SK-N-SH (cell line): ENCODE measurements around the gene IGSF9B. TPM values are rescaled to one million over a fixed set of nuclear protein-coding genes. Genes with fewer than 3 reads are reported as not detected.

Source experiments
- CTCF ChIA-PET: fragments of 300-600, 350-600 bp; formaldehyde crosslinking; extraction: SDS; loops from one replicate; lab custom pipeline; 2021; lab: Yijun Ruan, JAX
- POLR2A ChIA-PET: fragments of 350-600 bp; sonication (Branson Sonifier 250); formaldehyde crosslinking; extraction: SDS; loops from one replicate; lab custom pipeline; 2020; ENCODE audit warnings: antibody characterized with exemption, inconsistent platforms; lab: Yijun Ruan, JAX
- DNase-seq: peaks from one replicate; pipeline ENCODE4 v3.0.0; 2012
- H2AFZ ChIP-seq: fragments of 200-600 bp; sonication (generic); 2 replicates; pipeline ENCODE4 v1.8.1; 2016; ENCODE audit warnings: antibody characterized with exemption, mild to moderate bottlenecking, low read depth
- H3F3A ChIP-seq: fragments of 200-600 bp; sonication (generic); replicated peaks from 2 replicates; pipeline ENCODE3; 2016; ENCODE audit warnings: antibody characterized with exemption, mild to moderate bottlenecking; ENCODE audit not compliant: insufficient read depth
- H3K27ac ChIP-seq, 2 experiments: fragments of 200-500 bp in 1 of 2; fragments of 200-600 bp in 1 of 2; sonication (Bioruptor generic) in 1 of 2; sonication (generic), shearing (Covaris generic) in 1 of 2; 2 replicates each; pipeline versions ENCODE4 v1.5.1 to v1.6.1; 2014 to 2016; ENCODE audit warnings: low read depth in 2 of 2, inconsistent platforms in 1 of 2, low read length in 1 of 2, mild to moderate bottlenecking in 1 of 2, mixed read lengths in 1 of 2
- H3K27me3 ChIP-seq: fragments of 200-600 bp; sonication (generic), shearing (Covaris generic); 2 replicates; pipeline ENCODE4 v1.6.1; 2016; ENCODE audit warnings: mixed run types; ENCODE audit not compliant: insufficient read depth
- H3K36me3 ChIP-seq, 2 experiments: fragments of 200-500 bp in 1 of 2; fragments of 200-600 bp in 1 of 2; sonication (Bioruptor generic) in 1 of 2; sonication (generic) in 1 of 2; replicated peaks in 1 of 2; 2 replicates each; pipeline versions ENCODE3 to v1.5.1; 2014 to 2016; ENCODE audit warnings: low read length in 1 of 2, mild to moderate bottlenecking in 1 of 2; ENCODE audit not compliant: insufficient read depth in 2 of 2, control insufficient read depth in 1 of 2
- H3K4me1 ChIP-seq, 2 experiments: fragments of 200-500 bp in 1 of 2; fragments of 200-600 bp in 1 of 2; sonication (Bioruptor generic) in 1 of 2; sonication (generic), shearing (Covaris generic) in 1 of 2; 2 replicates each; pipeline versions ENCODE4 v1.5.1 to v1.6.1; 2014 to 2016; ENCODE audit warnings: low read depth in 1 of 2, low read length in 1 of 2, mixed run types in 1 of 2; ENCODE audit not compliant: insufficient read depth in 2 of 2, control insufficient read depth in 1 of 2
- H3K4me2 ChIP-seq: fragments of 200-600 bp; sonication (generic), shearing (Covaris generic); 2 replicates; pipeline ENCODE4 v1.6.1; 2017; ENCODE audit warnings: mixed run types
- H3K4me3 ChIP-seq, 2 experiments: fragments of 200-500 bp in 1 of 2; fragments of 200-600 bp in 1 of 2; sonication (Bioruptor generic) in 1 of 2; sonication (generic), shearing (Covaris generic) in 1 of 2; 2 replicates each; pipeline versions ENCODE4 v1.5.1 to v1.8.1; 2014 to 2016; ENCODE audit warnings: low read depth in 2 of 2, inconsistent platforms in 1 of 2, low read length in 1 of 2, mild to moderate bottlenecking in 1 of 2, mixed read lengths in 1 of 2, moderate library complexity in 1 of 2
- H3K79me2 ChIP-seq: fragments of 200-600 bp; sonication (generic); 2 replicates; pipeline ENCODE4 v1.8.1; 2017; ENCODE audit warnings: mild to moderate bottlenecking; ENCODE audit not compliant: insufficient read depth
- H3K9ac ChIP-seq: fragments of 200-600 bp; sonication (generic); 2 replicates; pipeline ENCODE4 v1.6.1; 2017; ENCODE audit warnings: mixed run types
- H3K9me2 ChIP-seq: fragments of 200-600 bp; sonication (generic); 2 replicates; pipeline ENCODE4 v1.6.1; 2017; ENCODE audit warnings: mixed run types
- H3K9me3 ChIP-seq: fragments of 200-600 bp; sonication (generic); 2 replicates; pipeline ENCODE4 v1.6.1; 2017; ENCODE audit warnings: mixed run types, mild to moderate bottlenecking, moderate library complexity
- H4K20me1 ChIP-seq: fragments of 200-600 bp; sonication (generic); 2 replicates; pipeline ENCODE4 v1.6.1; 2017; ENCODE audit warnings: mild to moderate bottlenecking, mixed run types; ENCODE audit not compliant: insufficient read depth
- CHD2 ChIP-seq: fragments of 150-350 bp; IDR thresholded peaks from 2 replicates; pipeline ENCODE4 v1.6.1; 2018; ENCODE audit warnings: low read length; ENCODE audit not compliant: partially characterized antibody
- CTCF ChIP-seq: fragments of 200-600 bp; sonication (generic); IDR thresholded peaks from 2 replicates; pipeline ENCODE4 v1.6.1; 2017; ENCODE audit warnings: antibody characterized with exemption, mild to moderate bottlenecking, moderate library complexity
- EP300 ChIP-seq, 2 experiments: IDR thresholded peaks; 2 replicates each; pipeline versions ENCODE4 v1.4.0 to v1.6.1; 2012; ENCODE audit warnings: borderline replicate concordance in 1 of 2, low read depth in 1 of 2, low read length in 1 of 2
- JUND ChIP-seq: IDR thresholded peaks from 2 replicates; pipeline ENCODE4 v1.4.0; 2012
- NRF1 ChIP-seq: IDR thresholded peaks from 2 replicates; pipeline ENCODE4 v1.6.1; 2012; ENCODE audit warnings: low read depth, mild to moderate bottlenecking, low read length
- RAD21 ChIP-seq: IDR thresholded peaks from 2 replicates; pipeline ENCODE4 v1.6.1; 2012; ENCODE audit warnings: mild to moderate bottlenecking, low read length
- SIN3A ChIP-seq: IDR thresholded peaks from 2 replicates; pipeline ENCODE4 v1.6.1; 2012; ENCODE audit warnings: low read depth, mild to moderate bottlenecking, low read length, moderate library complexity, borderline replicate concordance
- SMC3 ChIP-seq: IDR thresholded peaks from 2 replicates; pipeline ENCODE4 v1.6.1; 2012; ENCODE audit warnings: low read depth, low read length, improper control_type of control experiment
- TAF1 ChIP-seq: IDR thresholded peaks from 2 replicates; pipeline ENCODE4 v1.6.1; 2012; ENCODE audit warnings: low read depth, mild to moderate bottlenecking, low read length, moderate library complexity, borderline replicate concordance
- WGBS: methylation state at CpG from one replicate; pipeline ENCODE4 v1.1.6; 2017; ENCODE audit warnings: low lambda C conversion rate; 5-methylcytosine and 5-hydroxymethylcytosine counted together
- polyA plus RNA-seq, 3 experiments: library from polyadenylated mRNA; depleted of rRNA; stranded (reverse); fragments of >200 nt; gene quantifications; 2 replicates each; pipeline ENCODE4 v1.2.3, GENCODE V29; 2012
- TF ChIP-seq, protein P1 (sequence below): fragments of 150-350 bp; IDR thresholded peaks from 2 replicates; pipeline ENCODE4 v1.6.1; 2017; ENCODE audit warnings: antibody characterized with exemption, low read length, low read depth, borderline replicate concordance

IGSF9B gene
- polyA plus RNA-seq, 1 of the 3 experiments (the other 2 are of a cell fraction): 0.41 TPM

- H3F3A ChIP-seq: no peaks in the 10 kb centered on the region
- no peak overlapping the region for H3K4me2 ChIP-seq
- no peaks in the 10 kb centered on the region for H3K36me3 ChIP-seq
- H3K27ac ChIP-seq: no peak overlapping the region
- no peak overlapping the region for H3K4me3 ChIP-seq
- no peaks in the 10 kb centered on the region for H4K20me1 ChIP-seq
- WGBS: 62% methylated on average over 8 of the region's 12 CpGs
- POLR2A ChIA-PET: no interaction called here
- H3K9ac ChIP-seq: no peak overlapping the region
- CTCF ChIA-PET: no interaction called here
- H2AFZ ChIP-seq: no peak overlapping the region
- H3K79me2 ChIP-seq: no peaks in the 10 kb centered on the region
- no peak for DNase-seq
- H3K9me3 ChIP-seq: no peaks in the 10 kb centered on the region
- peaks cover 0 to 33% of the 10 kb centered on the region in 2 experiments; a peak in 2 of 4 replicates for H3K4me1 ChIP-seq
- no peaks in the 10 kb centered on the region; the same call in 1 of the 2 replicates for H3K27me3 ChIP-seq
- H3K9me2 ChIP-seq: no peaks in the 10 kb centered on the region
- no peak for TF ChIP-seq SIN3A
Observed at GRCh38 chr11:133991101-133991500, 34.3 kb upstream of the IGSF9B start.

GRCh38 chr11:133990501-133990900 is 33.7 kb upstream of the IGSF9B start:
- H3K27me3 ChIP-seq: no peaks in the 10 kb centered on the region; the same call in 1 of the 2 replicates
- no peaks in the 10 kb centered on the region for H3K79me2 ChIP-seq
- H3K9me2 ChIP-seq: no peaks in the 10 kb centered on the region
- no peak overlapping the region for H3K4me3 ChIP-seq
- ChIA-PET CTCF (interaction anchor here (1.1 kb wide), 1 partner anchor 43 kb away, joined by 3 read pairs; no protein-coding TSS in a partner anchor), POLR2A (no interaction called here)
- H3K4me2 ChIP-seq: no peak overlapping the region
- H4K20me1 ChIP-seq: no peaks in the 10 kb centered on the region
- WGBS: 50% methylated on average over 10 of the region's 10 CpGs
- H3K9me3 ChIP-seq: no peaks in the 10 kb centered on the region
- H3K36me3 ChIP-seq: no peaks in the 10 kb centered on the region
- no peak overlapping the region for H3K9ac ChIP-seq
- peaks cover 0 to 39% of the 10 kb centered on the region in 2 experiments; a peak in 2 of 4 replicates for H3K4me1 ChIP-seq
- H3F3A ChIP-seq: no peaks in the 10 kb centered on the region
- H3K27ac ChIP-seq: no peak overlapping the region
- no peak for DNase-seq
- H2AFZ ChIP-seq: no peak overlapping the region
- TF ChIP-seq EP300 (IDR thresholded peaks at IDR 0.05; ENCODE audit: borderline replicate concordance in 1 of 2, low read depth in 1 of 2, low read length in 1 of 2): no peak
- TF ChIP-seq CHD2: no peak
- TF ChIP-seq RAD21: no peak
- TF ChIP-seq NRF1: no peak
- no peak for TF ChIP-seq JUND
- TF ChIP-seq SMC3: no peak
- TF ChIP-seq TAF1: no peak
- no peak for TF ChIP-seq CTCF
- TF ChIP-seq, protein P1, sequence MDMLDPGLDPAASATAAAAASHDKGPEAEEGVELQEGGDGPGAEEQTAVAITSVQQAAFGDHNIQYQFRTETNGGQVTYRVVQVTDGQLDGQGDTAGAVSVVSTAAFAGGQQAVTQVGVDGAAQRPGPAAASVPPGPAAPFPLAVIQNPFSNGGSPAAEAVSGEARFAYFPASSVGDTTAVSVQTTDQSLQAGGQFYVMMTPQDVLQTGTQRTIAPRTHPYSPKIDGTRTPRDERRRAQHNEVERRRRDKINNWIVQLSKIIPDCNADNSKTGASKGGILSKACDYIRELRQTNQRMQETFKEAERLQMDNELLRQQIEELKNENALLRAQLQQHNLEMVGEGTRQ: no peak
